GM18909 (cell line): ENCODE data around the gene ANGPT4.

Experiments used
- ATAC-seq: cut with Tn5 transposase; IDR thresholded peaks from one replicate; pipeline ENCODE4 v1.9.1; 2021; ENCODE audit warnings: mild to moderate bottlenecking; ENCODE audit not compliant: unreplicated experiment, poor library complexity

Gene ANGPT4

DNA sequence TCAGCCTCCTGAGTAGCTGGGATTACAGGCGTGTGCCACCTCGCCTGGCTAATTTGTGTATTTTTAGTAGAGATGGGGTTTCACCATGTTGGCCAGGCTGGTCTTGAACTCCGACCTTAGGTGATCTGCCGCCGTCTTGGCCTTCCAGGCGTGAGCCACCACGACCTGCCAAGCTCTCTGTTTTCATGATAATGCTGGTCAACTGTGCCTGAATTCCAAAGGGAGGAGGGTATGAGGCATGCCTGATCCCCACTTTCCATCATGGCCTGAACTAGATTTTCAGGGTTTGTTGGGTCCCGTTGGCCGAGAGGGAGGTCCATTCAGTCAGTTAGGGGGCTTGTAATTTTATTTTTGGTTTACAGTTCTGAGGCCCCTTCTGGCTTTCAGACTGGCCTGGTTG, 28.0 kb upstream of the ANGPT4 start:
- ATAC-seq: no peak

DNA sequence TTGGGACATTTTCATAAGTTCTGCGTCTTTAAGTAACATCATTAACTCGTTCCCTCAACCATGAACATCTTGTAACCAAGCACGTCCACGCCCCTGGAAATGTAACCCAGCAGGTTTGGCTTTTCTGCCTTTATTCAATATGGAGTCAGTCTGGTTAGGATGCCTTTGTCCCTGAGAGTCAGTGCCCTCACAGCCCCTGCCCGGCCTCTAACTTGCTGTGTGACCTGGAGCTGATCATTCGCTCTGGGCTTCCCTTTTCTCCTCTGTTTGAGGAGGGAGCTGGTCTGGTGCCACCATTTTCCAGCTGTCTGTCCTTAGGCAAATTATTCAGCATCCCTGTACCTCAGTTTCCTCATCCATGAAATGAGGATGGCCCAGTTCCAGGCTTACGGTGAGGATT, 26.5 kb upstream of the ANGPT4 start:
- ATAC-seq: no peak

DNA sequence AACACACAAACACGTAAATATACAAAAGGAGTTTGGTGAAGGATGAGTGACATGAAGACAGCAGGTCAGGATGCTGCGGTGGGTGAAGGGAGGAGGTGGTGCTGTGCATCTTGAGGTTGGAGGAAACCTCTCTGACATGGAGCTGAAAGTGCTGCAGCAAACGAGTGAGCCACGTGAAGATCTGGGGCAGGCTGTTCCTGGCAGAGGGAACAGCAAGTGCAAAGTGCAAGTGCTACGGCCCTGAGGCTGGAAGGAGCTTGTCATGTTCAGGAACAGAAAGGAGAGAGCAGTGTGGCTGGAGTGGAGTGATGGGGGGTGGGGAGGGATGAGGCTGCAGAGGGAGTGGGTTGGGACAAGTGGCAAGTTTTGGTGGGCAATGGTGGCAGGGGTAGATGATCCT, 24.8 kb upstream of the ANGPT4 start:
- ATAC-seq: no peak

DNA sequence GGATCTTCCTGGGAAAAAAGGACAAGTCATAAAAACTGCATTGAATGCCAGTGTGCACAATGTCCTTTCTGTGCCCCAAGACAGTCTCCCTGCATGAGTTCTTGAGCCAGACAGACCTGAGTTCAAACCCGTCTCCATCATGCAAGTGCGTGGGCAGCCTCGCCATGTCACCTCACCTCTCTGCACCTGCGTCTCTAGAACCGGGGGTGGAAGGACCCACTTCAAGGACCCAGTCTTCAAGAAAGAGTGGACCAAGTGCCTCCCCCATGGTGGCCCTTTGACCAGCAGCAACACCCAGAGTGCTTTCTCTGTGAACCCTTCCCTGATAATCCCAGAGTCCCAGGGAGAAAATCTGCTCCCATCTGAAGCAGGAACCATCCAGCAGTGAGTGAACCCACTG, 23.5 kb upstream of the ANGPT4 start:
- ATAC-seq: no peak

DNA sequence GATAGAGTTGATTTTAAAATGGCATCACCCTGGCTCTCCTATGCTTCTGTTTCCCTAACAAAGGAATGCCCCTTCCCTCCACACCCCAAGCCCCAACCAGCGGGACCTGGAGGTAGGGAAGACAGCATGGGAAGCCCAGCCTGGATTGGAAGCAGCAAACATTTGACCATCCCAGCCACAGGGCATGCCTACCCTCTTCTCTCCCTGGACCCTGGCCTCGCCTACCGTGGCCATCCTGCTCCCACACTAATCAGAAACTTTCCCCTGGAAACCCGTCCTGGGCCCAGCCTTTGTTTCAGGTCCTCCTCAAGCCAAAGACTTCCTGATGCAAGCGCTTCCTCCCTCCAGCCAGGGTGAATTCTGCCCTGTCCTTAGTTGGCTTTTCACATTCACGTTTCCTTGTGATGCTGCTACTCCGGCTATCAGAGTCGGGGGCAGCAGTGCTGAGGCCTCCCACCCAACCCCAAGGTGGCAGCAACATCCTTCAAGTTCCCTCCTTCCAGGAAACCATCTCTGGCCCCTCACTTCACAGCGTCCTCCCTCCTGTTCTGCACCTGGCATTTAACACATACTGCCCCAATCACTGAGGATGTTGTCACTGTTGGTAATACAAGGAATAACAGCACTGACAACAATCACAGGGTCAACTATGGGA, 18.2 kb upstream of the ANGPT4 start:
- no peak for ATAC-seq

DNA sequence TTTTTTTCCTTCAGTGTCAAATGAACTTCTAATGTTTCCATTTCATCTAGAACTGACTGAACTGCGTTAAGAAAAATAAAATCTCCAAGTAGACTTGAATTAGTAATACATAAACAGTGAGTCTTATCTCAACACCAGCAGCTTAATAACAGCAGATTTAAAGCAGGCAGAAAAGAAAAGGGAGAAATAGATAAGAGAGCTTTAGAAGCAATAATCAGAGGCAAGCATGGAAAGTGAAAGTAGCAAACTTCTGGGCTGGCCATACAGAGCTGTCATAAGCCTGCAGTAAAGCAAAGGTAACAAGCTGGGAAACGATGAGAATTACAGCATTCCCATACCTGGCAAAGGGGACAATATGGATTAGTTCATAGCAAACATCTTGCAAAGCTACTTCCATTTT, 16.9 kb upstream of the ANGPT4 start:
- ATAC-seq: no peak

DNA sequence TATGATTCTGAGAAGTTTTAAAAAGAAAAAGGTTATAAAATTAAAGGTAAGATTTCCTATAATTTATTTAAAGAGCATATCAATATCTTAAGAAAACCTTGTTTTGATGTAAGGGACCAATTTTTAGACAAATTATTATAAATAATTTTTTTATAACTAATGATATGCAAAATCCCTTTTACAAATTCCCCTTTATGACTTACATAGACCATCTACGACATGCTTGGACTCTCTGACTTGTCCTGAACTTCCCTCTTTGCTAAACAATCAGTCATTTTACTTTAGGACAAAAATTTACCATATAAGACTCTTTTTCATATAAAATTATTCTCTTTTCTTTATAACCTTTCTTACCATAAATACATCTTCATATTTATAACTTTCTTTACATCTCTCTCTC, 15.3 kb upstream of the ANGPT4 start:
- ATAC-seq: no peak

DNA sequence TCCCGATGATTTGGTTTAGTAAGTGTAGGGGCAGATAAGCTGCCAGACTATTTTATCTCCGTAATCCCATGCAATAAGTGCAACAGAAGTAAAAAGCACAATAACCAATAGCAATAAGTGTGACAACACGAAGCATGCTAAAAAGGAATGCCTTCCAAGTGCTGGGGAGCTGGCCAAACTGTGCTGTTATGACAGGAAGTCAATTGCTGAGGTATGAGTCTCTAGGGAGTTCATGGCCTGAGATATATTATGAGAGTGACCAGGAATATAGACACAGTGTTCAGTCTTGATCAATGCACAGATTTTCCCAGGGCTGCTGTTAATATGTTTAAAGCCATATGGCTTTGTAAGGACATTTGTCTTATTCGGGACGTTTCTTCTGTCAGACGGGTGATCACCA, 10.5 kb upstream of the ANGPT4 start:
- no peak for ATAC-seq

DNA sequence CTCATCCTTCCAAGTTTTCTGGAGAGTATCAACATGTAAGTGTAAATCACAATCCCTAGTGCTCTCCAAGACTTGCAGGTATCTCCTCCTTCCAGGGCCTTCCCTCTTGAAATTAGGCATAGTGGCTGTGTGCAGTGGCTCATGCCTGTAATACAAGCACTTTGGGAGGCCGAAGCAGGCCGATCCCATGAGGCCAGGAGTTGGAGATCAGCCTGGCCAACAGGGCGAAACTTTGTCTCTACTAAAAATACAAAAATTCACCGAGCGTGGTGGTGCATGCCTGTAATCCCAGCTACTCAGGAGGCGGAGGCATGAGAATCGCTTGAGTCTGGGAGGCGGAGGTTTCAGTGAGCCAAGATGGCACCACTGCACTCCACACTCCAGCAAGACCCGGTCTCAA, 9.4 kb upstream of the ANGPT4 start:
- ATAC-seq: no peak

DNA sequence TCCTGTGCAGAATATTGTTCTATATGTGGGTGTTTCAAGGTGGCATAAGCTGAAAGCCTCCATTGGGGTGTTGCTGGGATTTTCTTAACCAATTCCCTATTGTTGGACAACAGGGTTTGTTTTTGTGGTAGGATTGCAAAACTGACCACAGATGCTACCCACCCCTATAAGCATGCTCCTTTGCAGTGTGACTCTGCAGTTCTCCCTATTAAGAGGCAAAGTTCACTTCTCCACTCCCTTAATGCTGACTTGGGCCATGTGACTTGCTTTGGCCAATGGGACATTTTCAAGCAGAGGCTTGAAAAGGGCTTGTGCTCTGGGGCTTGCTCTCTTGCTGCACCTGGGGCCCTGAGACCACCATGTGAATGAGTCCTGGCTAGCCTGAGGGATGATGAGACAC, 8.5 kb upstream of the ANGPT4 start:
- no peak for ATAC-seq

DNA sequence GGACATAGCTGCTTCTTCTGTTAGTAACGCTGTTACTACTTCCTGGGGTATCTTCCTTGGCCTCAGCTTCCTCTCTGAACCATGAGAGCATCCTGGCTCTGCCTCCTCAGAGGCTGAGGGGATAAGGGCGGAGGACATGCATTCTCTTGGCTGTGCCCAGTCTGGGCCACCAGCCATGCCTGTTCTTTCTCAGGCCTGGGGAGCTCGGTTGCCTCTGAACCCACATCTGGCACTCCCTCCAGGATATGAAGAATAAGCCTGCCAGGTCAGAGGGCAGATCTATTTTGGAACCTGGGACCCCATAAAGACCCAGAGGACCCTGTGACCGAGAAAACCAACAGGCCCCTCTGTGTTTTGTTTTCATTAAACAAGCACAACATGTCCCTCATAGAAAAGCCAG, 6.6 kb upstream of the ANGPT4 start:
- no peak for ATAC-seq

DNA sequence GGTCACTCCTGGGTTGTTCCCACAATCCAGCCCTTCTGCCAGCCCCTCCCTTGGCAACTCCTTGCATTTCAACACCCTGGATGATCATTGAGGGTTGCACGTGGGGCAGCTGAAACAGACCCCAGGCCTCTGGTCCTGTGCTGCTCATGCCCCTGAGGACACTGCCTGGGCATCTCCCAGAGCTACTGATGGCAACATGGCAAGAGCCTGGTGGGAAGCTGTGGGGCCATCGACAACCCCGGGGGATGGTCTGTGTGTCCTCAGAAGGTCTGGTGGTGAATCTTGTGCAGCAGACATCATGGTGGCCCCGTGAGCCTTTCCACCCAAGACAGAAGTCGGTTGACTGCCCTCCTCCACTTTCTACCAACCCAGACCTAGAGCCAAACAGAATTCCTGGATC, 4.9 kb upstream of the ANGPT4 start:
- no peak for ATAC-seq

DNA sequence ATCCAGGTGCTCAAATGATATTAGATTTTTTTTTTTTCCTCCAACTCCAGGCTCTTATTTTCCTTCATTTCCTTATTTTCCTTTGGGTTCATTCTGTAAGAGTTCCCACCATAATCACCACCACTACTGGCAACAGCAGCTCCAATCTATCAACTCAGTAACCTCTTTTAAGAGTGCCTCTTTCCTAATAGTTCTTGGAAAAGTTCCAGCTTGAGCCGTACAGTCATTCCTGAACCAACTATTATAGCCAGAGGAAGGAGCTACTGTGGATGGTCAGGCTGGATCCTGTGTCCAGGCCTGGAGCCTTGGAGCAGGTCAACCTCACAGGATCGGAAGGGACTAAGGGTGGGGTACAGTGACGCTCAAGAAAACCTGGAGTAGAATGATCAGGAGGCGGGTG, 4.2 kb upstream of the ANGPT4 start:
- no peak for ATAC-seq

DNA sequence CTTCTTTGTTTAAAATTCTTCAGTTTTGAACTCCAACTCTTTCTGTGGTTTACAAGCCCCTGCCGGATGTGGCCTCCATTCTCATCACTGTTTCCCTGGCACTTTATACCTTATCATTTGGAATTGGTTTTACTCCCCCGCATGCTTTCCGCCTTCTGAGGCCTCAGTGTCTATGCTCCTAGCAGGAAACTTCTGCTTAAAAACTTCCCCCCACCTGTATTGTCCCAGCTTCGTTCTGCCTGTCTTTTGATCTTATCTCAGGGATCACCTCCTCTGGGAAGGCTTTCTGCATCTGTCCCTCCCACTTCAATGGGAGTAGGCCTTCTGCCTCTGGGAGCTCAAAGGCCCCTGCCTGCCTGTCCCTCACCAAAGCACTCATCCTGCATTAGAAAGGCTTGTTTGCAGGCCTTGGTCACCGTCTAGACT, 3.4 kb upstream of the ANGPT4 start:
- no peak for ATAC-seq

DNA sequence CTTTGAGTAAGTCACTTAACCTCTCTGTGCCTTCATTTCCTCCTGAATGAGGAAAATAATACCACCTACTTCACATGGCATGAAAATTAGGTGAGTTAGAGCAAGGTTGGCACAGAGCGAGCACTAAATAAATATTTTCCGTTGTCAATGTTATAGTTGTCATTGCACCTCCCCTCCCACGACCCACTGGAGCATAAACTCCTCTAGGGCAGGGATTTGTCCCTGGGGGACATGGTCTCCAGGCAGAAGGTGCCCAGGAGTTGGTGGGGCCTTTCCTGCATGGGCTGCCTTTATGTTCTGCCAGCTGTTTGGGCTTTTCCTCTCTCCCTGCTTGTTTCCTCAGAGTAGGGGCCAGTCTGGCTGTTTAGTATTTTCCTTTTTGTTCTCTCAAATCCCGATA, 1.3 kb upstream of the ANGPT4 start:
- no peak for ATAC-seq

DNA sequence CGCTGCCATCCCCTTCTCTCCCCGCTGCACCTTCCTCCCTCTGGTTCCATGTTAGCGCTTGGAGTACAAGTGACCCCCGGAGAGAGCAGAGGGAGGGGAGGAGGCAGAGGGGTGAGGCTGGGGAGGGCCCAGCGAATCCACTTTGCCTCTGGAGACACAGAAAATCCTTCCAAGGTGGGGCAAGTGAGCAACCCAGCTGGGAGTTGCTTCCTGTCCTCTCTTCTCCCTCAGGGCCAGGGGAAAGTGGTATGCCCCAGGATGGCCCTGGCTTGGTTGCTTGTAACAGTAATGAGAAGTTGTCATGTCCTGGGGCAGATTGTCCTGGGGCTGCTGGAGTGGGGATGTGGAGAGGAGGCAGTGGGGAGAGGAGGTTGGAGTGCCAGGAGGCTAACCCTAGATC, 691 bp upstream of the ANGPT4 start:
- ATAC-seq: no peak

DNA sequence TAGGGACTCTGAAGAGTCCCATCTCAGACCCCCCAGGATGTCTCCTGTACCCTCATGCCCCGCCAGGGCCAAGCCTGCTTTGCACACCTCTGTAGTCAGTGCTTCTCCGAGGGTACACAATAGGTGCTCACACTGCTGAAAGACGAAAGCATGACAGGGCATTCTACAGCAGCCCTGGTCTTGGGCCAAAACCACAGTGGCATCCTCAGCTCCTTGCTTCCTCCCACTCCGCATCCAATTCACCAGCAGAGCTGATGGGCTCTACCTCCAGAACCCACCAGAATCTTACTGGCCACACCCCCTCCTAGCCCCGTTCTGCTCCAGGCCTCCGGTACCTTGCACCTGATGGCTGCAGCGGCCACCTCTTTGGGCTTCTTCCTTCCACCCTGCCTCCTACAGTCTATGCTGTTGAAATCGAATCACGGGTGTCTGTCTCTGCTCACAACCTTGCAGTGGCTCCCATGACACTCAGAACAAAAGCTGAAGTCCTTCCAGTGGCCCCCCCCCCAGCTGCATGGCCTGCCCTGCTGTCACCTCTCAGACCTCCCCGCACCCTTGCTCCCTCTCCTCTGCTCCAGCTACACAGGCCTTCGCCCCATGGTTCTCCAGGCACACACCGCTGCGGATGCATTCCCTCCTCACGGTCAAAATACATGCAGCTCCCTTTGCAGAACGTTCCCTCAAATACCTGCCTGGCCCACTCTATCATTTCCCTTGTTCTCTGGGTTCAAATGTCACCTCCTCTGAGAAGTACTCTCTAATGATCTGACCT, 1.2 kb downstream of the ANGPT4 start:
- ATAC-seq: no peak

DNA sequence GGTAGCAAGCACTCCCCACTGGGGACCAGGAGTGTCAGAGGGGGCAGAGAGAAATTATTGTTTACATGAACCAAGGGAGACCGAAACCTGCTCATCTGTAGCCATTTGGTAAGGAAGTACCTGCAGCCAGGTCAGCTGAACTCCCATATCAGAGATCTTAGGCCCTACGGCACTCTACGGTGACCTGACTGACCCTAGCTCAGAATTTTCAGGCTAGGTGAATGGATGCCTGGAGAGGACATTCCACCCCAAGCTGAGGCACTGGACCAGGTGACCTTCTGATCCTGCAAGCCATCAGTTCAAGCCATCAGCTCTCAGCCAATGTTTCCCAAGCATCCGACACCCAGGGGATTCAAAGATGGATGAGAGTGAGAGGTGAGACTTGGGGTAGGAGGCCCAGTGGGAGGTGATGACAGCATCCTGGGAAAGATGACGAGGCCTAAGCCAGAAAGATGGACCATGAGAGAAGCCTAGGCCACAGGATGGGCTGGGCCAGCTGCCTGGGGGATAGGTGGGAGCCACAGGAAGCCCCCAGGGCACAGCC, 2.8 kb downstream of the ANGPT4 start:
- ATAC-seq: no peak

DNA sequence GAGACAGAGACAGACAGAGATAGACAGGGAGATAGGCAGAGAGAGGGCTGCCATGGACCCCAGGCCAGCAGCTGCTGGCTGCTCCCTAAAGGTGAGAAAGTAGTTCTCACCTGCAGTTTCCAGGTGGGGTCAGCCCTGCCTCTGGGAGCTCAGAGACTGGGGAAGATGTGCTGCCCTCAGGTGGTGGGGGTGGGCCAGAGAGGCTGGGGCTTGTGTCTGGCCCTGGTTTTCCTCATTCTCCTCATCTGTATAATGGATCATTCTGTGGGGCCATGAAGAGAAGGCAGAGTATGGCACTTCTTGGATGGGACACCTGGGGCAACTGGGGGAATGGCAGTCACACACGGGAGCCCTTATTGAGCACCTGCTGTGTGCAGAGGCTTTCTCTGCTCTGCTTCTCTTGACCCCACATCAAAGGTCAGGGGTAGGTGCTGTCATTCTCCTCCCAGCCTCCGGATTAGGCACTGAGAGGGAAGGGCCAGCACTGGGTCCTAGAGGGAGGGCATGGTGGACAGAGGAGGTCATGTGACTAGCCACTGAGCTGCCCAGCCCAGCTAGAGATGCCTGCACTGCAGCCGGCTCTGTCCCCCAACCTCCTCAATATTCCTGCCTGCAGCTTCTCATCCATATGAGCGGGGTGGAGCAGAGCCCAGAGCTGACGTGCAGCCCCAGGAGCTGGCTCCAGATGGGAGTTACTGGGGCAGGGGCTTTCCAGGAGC, 4.1 kb downstream of the ANGPT4 start:
- ATAC-seq: no peak

DNA sequence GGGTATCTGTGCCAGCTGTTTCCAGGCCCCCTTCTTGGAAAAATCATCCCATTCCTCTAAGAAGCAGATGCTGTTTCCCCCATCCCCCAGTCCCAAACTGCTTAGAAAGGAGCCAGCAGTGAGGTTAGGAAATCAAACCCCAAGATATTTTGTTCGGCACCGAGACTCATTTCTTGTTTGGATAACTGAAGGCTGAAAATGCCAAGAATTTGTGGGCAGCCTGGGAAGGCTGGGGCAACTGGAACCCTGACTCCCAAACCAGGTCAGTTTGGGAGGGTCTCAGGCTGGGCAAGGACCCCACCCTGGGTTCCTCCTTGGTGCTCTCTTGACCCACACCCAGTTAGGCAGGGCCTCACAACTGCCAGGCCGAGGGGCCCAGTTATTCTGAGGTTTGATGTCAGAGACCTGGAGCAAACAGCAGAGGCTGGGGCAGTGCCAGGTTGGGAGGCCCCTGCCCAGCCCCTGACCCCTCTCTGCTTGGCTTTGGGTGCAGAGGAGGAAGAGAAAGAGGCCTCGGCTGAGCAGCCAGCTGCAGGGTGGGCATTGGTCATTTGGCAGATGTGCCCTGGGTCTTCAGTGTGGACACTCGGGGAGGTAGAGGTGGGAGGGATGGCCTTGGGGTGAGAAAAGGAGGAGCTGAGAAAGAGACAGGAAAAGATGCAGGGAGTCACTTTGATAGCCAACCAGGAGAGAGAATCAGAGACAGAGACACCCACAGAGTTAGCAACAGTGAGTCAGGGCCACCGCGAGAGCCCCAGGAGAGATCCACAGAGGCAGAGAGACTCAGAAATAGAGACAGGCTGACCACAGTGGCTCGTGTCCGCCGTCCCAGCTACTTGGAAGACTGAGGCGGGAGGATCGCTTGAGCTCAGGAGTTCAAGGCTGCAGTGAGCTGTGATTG, 5.0 kb downstream of the ANGPT4 start:
- no peak for ATAC-seq
